BJ (cell line): ENCODE results near the gene TINAGL1. TPM values are rescaled to one million over a fixed set of nuclear protein-coding genes. Genes with fewer than 3 reads are reported as not detected.

Experiments used
- CTCF ChIA-PET: fragments of 350-600 bp; formaldehyde crosslinking; extraction: SDS; loops from one replicate; lab custom pipeline; 2021; ENCODE audit warnings: antibody characterized with exemption, inconsistent platforms; lab: Yijun Ruan, JAX
- POLR2A ChIA-PET: fragments of 300-600 bp; sonication (Branson Sonifier 250); formaldehyde crosslinking; extraction: SDS; loops from one replicate; lab custom pipeline; 2021; ENCODE audit warnings: antibody characterized with exemption; lab: Charles Lee
- DNase-seq: peaks from one replicate; pipeline ENCODE4 v3.0.0-alpha.2; 2011; ENCODE audit warnings: low read depth
- H3K27me3 ChIP-seq: 2 replicates; pipeline ENCODE4 v1.6.0; 2011; ENCODE audit warnings: low read length; ENCODE audit not compliant: control insufficient read depth, insufficient read depth
- H3K36me3 ChIP-seq: 2 replicates; pipeline ENCODE4 v1.5.1; 2011; ENCODE audit warnings: low read length; ENCODE audit not compliant: control insufficient read depth, insufficient read depth
- H3K4me3 ChIP-seq: 2 replicates; pipeline ENCODE4 v1.5.1; 2011; ENCODE audit warnings: low read depth, mild to moderate bottlenecking, control low read depth, low read length
- polyA plus RNA-seq: library from polyadenylated mRNA; depleted of rRNA; stranded (reverse); fragments of >200 nt; gene quantifications from 2 replicates; pipeline ENCODE4 v1.2.3, GENCODE V29; 2011
- TF ChIP-seq, protein P1 (sequence below): IDR thresholded peaks from 2 replicates; pipeline ENCODE4 v1.5.1; 2011; ENCODE audit warnings: low read depth, mild to moderate bottlenecking, control low read depth, inconsistent platforms, low read length, moderate library complexity; ENCODE audit not compliant: insufficient read depth

TINAGL1 gene
- polyA plus RNA-seq, 1 experiment, result 39.0 TPM

DNA sequence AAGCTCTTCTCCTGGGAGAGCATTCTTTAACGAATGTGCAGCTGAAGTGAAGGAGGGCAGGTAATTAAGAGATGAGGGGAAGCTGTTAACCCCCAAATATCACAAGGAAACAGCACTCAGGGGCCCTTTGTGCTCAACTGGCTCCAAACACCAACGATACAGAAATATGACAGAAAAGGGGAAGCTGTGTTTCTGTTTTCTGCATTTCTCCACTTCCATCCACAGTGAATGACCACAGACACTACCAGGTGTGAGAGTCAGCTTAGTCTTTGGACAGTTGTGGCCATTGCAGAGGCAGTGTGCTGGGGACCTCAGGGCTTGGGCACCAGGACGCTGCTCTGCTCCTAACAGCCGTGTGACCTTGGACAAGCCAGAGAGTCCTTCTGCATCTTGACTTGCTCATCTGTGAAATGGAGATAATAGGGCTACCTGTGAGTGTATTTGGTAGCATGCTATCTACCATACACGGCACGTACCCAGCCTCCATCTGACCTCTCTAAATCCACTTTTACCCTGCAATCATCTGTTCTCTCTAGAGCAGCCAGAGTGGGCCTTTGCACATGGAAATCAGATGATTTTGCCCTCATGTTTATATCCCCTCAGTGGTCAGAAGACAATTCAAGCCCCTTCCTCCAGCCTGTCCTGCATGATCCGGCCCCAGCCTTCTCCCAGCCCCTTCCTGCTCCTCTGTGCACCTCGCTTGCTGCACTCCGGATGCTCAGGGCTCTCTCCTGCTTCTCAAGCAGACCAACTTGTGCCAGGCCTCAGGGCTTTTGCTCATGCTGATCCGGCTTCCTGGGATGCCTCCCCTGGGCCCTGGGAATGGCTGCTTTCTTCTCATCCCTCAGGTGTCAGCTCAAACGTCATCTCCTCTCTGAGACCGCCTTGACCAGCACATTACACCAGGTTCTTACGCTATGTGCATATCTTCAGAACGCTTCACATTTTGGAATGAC lies 4.7 kb upstream of the TINAGL1 start:
- DNase-seq, result no peak
- no peaks in the 10 kb centered on the region for H3K27me3 ChIP-seq
- TF ChIP-seq, protein P1, sequence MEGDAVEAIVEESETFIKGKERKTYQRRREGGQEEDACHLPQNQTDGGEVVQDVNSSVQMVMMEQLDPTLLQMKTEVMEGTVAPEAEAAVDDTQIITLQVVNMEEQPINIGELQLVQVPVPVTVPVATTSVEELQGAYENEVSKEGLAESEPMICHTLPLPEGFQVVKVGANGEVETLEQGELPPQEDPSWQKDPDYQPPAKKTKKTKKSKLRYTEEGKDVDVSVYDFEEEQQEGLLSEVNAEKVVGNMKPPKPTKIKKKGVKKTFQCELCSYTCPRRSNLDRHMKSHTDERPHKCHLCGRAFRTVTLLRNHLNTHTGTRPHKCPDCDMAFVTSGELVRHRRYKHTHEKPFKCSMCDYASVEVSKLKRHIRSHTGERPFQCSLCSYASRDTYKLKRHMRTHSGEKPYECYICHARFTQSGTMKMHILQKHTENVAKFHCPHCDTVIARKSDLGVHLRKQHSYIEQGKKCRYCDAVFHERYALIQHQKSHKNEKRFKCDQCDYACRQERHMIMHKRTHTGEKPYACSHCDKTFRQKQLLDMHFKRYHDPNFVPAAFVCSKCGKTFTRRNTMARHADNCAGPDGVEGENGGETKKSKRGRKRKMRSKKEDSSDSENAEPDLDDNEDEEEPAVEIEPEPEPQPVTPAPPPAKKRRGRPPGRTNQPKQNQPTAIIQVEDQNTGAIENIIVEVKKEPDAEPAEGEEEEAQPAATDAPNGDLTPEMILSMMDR, result no peak
- POLR2A ChIA-PET, result no interaction called here
- H3K4me3 ChIP-seq, result no peak overlapping the region
- H3K36me3 ChIP-seq, result no peaks in the 10 kb centered on the region
- CTCF ChIA-PET, result interaction anchor here (0.9 to 18.7 kb wide), 3 partner anchors 8 to 47 kb away, joined by 3 to 366 read pairs (median 5); no protein-coding TSS in a partner anchor

DNA sequence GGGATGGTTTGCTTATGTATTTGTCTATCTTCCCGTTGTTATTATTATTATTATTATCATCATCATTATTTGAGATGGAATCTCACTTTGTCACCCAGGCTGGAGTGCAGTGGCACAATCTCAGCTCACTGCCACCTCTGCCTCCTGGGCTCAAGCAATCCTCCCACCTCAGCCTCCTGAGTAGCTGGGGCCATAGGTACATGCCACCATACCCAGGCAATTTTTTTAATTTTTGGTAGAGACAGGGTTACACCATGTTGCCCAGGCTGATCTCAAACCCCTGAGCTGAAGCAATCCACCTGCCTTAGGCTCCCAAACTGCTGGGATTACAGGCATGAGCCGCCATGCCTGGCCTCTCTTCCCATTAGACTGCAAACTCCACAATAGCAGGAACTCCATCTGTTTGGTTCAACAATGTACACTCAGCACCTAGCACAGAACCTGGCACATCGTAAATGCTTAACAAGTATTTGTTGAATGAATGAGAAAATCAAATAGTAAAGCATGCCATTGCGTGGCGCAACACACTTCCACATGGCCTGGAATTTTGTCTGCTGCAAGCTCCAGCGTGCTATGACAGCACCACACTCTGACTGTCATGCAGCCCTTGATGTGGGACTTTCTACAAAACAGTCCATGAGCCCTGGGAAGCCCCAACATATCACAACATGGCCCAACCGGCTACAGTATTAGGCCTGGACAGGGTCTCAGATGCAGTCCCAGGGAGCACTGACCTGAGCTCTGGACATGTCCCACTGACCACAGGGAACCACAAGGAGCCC lies 3.8 kb upstream of the TINAGL1 start:
- H3K4me3 ChIP-seq, result no peak overlapping the region
- ChIA-PET POLR2A (no interaction called here), CTCF (interaction anchor here (0.7 to 18.7 kb wide), 5 partner anchors 9 to 217 kb away, joined by 3 to 366 read pairs (median 5); no protein-coding TSS in a partner anchor)
- H3K36me3 ChIP-seq, result no peaks in the 10 kb centered on the region
- TF ChIP-seq, protein P1, result no peak
- no peaks in the 10 kb centered on the region for H3K27me3 ChIP-seq
- DNase-seq, result no peak

DNA sequence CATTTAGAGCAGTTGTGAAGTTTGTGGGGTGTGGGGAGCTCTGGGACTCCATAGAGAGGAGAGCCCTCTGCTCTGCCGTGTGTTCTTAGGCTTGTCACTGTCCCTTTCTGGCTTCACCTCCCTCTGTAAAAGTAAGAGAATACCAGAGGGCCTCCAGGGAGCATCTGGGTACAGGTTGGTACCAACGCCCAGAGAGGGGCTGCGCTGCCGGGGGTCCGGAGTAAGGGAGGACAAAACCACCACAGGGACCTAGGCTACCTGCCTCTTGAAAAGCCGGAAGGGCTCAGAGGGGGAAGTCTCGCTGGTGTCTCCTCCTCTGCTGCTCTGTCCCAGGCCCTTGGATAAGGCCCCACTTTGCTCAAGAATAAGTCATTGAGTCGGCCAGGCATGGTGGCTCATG lies 3.1 kb upstream of the TINAGL1 start:
- no peaks in the 10 kb centered on the region for H3K27me3 ChIP-seq
- CTCF ChIA-PET, result interaction anchor here (0.7 to 18.7 kb wide), 5 partner anchors 10 to 216 kb away, joined by 3 to 366 read pairs (median 5); no protein-coding TSS in a partner anchor
- no peak overlapping the region for H3K4me3 ChIP-seq
- no peaks in the 10 kb centered on the region for H3K36me3 ChIP-seq
- no peak for DNase-seq
- TF ChIP-seq, protein P1, result no peak
- POLR2A ChIA-PET, result no interaction called here

DNA sequence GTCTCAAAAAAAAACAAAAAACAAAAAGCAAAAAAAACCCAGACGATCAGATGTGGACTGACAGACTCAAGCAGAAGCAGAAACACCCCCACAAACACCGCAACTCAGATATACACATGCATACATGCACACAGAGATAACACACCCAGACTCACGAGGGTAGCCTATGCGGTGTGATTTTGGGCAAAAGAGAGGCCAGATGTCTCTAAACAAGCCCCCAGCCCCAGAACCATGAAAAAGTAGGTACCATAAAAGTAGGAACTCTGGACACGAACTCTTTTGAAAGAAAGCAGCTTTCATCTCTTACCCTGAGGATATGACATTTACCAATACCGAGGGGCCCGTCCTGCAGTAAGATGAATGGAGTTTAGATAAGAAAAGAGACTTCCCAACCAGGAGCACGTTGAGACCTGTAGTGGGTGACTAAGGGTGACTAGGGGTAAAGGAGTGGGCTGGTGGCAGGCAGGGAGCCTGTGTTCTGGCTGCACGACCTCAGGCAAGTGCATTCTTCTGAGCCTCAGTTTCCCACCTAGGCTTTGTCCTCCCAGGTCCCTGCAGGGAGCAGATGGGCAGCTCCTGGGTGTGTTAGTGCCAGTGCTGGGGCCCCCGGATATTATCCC lies 1.5 kb upstream of the TINAGL1 start:
- Histone ChIP-seq H3K27me3 (no peaks in the 10 kb centered on the region), H3K36me3 (no peaks in the 10 kb centered on the region), H3K4me3 (no peak overlapping the region)
- TF ChIP-seq, protein P1, result no peak
- CTCF ChIA-PET, result interaction anchor here (1.1 to 18.7 kb wide), 2 partner anchors 10 to 15 kb away, joined by 4 to 366 read pairs; no protein-coding TSS in a partner anchor
- DNase-seq, result no peak
- POLR2A ChIA-PET, result no interaction called here
